Neural cell (in vitro differentiated cells): ENCODE data around the gene AGPAT1. TPM values are rescaled to one million over a fixed set of nuclear protein-coding genes. Genes with fewer than 3 reads are reported as not detected.

Source experiments
- H2AFZ ChIP-seq: fragments of 200-600, 300-800 bp; sonication (generic), shearing (Covaris generic); 2 replicates; pipeline ENCODE4 v1.6.0; 2014; ENCODE audit warnings: low read depth, mild to moderate bottlenecking, antibody characterized with exemption, low read length, moderate library complexity
- H3F3A ChIP-seq: fragments of 200-600 bp; shearing (Covaris generic); 2 replicates; pipeline ENCODE4 v1.6.1; 2016; ENCODE audit warnings: mild to moderate bottlenecking, moderate library complexity, mixed read lengths, antibody characterized with exemption, low read length; ENCODE audit not compliant: insufficient read depth, poor library complexity, severe bottlenecking
- H3K27ac ChIP-seq: fragments of 200-600, 300-800 bp; sonication (generic), shearing (Covaris generic); 2 replicates; pipeline ENCODE4 v1.5.1; 2014; ENCODE audit warnings: mild to moderate bottlenecking, low read length, moderate library complexity
- H3K27me3 ChIP-seq: fragments of 300-800, 200-600 bp; sonication (generic), shearing (Covaris generic); 2 replicates; pipeline ENCODE4 v1.6.0; 2014; ENCODE audit warnings: mild to moderate bottlenecking, low read depth, low read length, moderate library complexity; ENCODE audit not compliant: insufficient read depth
- H3K36me3 ChIP-seq: fragments of 300-800, 200-600 bp; sonication (generic), shearing (Covaris generic); 2 replicates; pipeline ENCODE4 v1.5.1; 2014; ENCODE audit warnings: mild to moderate bottlenecking, antibody characterized with exemption, low read length, moderate library complexity; ENCODE audit not compliant: insufficient read depth
- H3K4me2 ChIP-seq: fragments of 300-800, 200-600 bp; sonication (generic), shearing (Covaris generic); 2 replicates; pipeline ENCODE4 v1.6.0; 2014; ENCODE audit warnings: mild to moderate bottlenecking, low read length
- H3K4me3 ChIP-seq: fragments of 300-800, 200-600 bp; sonication (generic), shearing (Covaris generic); 2 replicates; pipeline ENCODE4 v1.5.1; 2014; ENCODE audit warnings: mild to moderate bottlenecking, low read length, moderate library complexity
- H3K79me2 ChIP-seq: fragments of 200-600 bp; shearing (Covaris generic); replicated peaks from 2 replicates; pipeline ENCODE4 v1.6.0; 2014; ENCODE audit warnings: mild to moderate bottlenecking, low read length, moderate library complexity; ENCODE audit not compliant: insufficient read depth
- H3K9ac ChIP-seq: fragments of 300-800, 200-600 bp; sonication (generic), shearing (Covaris generic); 2 replicates; pipeline ENCODE4 v1.6.1; 2016; ENCODE audit warnings: mild to moderate bottlenecking, low read length, mixed read lengths
- H3K9me2 ChIP-seq: fragments of 200-600 bp; shearing (Covaris generic); 2 replicates; pipeline ENCODE4 v1.6.1; 2016; ENCODE audit warnings: mild to moderate bottlenecking, low read length, mixed read lengths; ENCODE audit not compliant: insufficient read depth
- H3K9me3 ChIP-seq: fragments of 200-600, 300-800 bp; sonication (generic), shearing (Covaris generic); 2 replicates; pipeline ENCODE4 v1.6.1; 2016; ENCODE audit warnings: mild to moderate bottlenecking, mixed run types, low read length, moderate library complexity, mixed read lengths
- H4K20me1 ChIP-seq: fragments of 200-600 bp; shearing (Covaris generic); 2 replicates; pipeline ENCODE4 v1.6.1; 2016; ENCODE audit warnings: mild to moderate bottlenecking, mixed run types; ENCODE audit not compliant: insufficient read depth
- CTCF ChIP-seq: fragments of 450-650 bp; IDR thresholded peaks from 2 replicates; pipeline ENCODE4 v1.5.1; 2014; ENCODE audit warnings: antibody characterized with exemption, mild to moderate bottlenecking, moderate library complexity; ENCODE audit not compliant: poor library complexity, severe bottlenecking
- EP300 ChIP-seq: fragments of 450-650 bp; conservative IDR thresholded peaks from 2 replicates; pipeline ENCODE4 v1.6.1; 2014; ENCODE audit warnings: antibody characterized with exemption, mild to moderate bottlenecking, moderate library complexity; ENCODE audit not compliant: poor library complexity, severe bottlenecking
- EZH2 ChIP-seq: fragments of 200-600, 300-800 bp; shearing (Covaris generic), sonication (generic); IDR thresholded peaks from 2 replicates; pipeline ENCODE4 v1.6.1; 2014; ENCODE audit warnings: antibody characterized with exemption, low read length, borderline replicate concordance, mild to moderate bottlenecking; ENCODE audit not compliant: insufficient read depth, poor library complexity, severe bottlenecking
- MXI1 ChIP-seq: fragments of 450-650 bp; conservative IDR thresholded peaks from 2 replicates; pipeline ENCODE4 v1.6.1; 2014; ENCODE audit warnings: antibody characterized with exemption, mild to moderate bottlenecking; ENCODE audit not compliant: poor library complexity, severe bottlenecking
- POLR2AphosphoS5 ChIP-seq: IDR thresholded peaks from 2 replicates; pipeline ENCODE4 v1.6.1; 2012
- RAD21 ChIP-seq: fragments of 450-650 bp; conservative IDR thresholded peaks from 2 replicates; pipeline ENCODE4 v1.6.1; 2014; ENCODE audit warnings: antibody characterized with exemption, mild to moderate bottlenecking, moderate library complexity
- REST ChIP-seq: IDR thresholded peaks from 2 replicates; pipeline ENCODE4 v1.6.1; 2012; ENCODE audit warnings: borderline replicate concordance
- SMC3 ChIP-seq: fragments of 450-650 bp; conservative IDR thresholded peaks from 2 replicates; pipeline ENCODE4 v1.6.1; 2014; ENCODE audit warnings: antibody characterized with exemption, mild to moderate bottlenecking, moderate library complexity; ENCODE audit not compliant: poor library complexity
- TAF1 ChIP-seq: IDR thresholded peaks from 2 replicates; pipeline ENCODE4 v1.6.1; 2012; ENCODE audit warnings: low read depth
- polyA plus RNA-seq: library from polyadenylated mRNA; depleted of rRNA; stranded (reverse); fragments of >200 nt; gene quantifications from 2 replicates; pipeline ENCODE4 v1.2.3, GENCODE V29; 2014

The AGPAT1 gene
- polyA plus RNA-seq, 1 donor from 2014 or later = 24.7 TPM

DNA sequence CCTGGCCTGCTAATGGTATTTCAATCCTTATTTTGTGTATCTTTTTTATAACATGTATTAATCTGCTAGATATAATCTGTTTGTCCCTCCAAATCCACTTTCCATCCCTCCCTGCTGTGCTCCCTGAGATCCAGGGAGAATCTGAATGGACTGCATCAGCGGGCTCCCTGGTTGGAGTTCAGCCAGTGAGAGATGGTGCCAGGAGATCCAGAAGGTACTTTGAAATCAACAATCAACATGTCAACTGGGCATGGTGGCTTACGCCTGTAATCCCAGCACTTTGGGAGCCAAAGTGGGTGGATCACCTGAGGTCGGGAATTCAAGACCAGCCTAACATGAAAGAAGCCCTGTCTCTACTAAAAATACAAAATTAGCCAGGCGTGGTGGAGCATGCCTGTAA lies 52.2 kb downstream of the AGPAT1 start:
- H3K36me3 ChIP-seq = no peaks in the 10 kb centered on the region
- H3K4me2 ChIP-seq = no peak overlapping the region
- no peaks in the 10 kb centered on the region for H3K9me2 ChIP-seq
- H2AFZ ChIP-seq = no peak overlapping the region
- H3F3A ChIP-seq = no peaks in the 10 kb centered on the region
- TF ChIP-seq REST = no peak
- TF ChIP-seq CTCF = no peak
- no peak for TF ChIP-seq SMC3
- TF ChIP-seq MXI1 = no peak
- TF ChIP-seq TAF1 = no peak
- TF ChIP-seq EZH2 = no peak
- TF ChIP-seq RAD21 = no peak
- TF ChIP-seq POLR2AphosphoS5 = no peak
- no peak for TF ChIP-seq EP300
- no peaks in the 10 kb centered on the region for H3K9me3 ChIP-seq
- H3K79me2 ChIP-seq = peaks cover 14% of the 10 kb centered on the region
- H4K20me1 ChIP-seq = no peaks in the 10 kb centered on the region
- no peaks in the 10 kb centered on the region for H3K27me3 ChIP-seq
- H3K4me3 ChIP-seq = no peak overlapping the region
- no peak overlapping the region for H3K27ac ChIP-seq
- H3K9ac ChIP-seq = no peak overlapping the region

DNA sequence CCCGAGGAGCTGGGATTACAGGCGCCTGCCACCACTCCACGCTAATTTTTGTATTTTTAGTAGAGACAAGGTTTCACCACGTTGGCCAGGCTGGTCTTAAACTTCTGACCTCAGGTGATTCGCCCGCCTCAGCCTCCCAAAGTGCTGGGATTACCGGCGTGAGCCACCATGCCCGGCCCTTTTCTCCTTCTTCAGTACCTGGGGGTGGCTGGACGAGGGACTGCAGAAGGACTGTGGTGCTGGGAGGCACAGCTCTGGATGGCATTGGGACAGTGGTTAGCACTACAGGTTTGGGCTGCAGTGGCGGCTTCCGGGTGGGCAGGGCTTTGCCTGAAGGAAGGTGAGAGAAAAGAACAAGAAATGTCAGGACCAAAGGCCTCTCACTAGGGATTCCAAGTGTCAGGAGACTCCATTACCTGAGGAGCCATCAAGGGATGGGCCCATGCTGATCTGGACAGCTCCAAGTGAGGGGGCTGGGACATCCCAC lies 55.3 kb downstream of the AGPAT1 start:
- Histone ChIP-seq H3F3A (no peaks in the 10 kb centered on the region), H3K4me2 (no peak overlapping the region), H3K36me3 (no peaks in the 10 kb centered on the region), H3K27me3 (no peaks in the 10 kb centered on the region), H3K9me3 (no peaks in the 10 kb centered on the region), H3K27ac (no peak overlapping the region), H3K79me2 (no peaks in the 10 kb centered on the region), H3K9ac (no peak overlapping the region), H2AFZ (no peak overlapping the region), H4K20me1 (no peaks in the 10 kb centered on the region), H3K9me2 (no peaks in the 10 kb centered on the region), H3K4me3 (no peak overlapping the region)
- no peak for TF ChIP-seq REST
- no peak for TF ChIP-seq CTCF
- TF ChIP-seq SMC3 = no peak
